GM23338 (cell line): Measurements from ENCODE around the gene NTNG2. TPM values are rescaled to one million over a fixed set of nuclear protein-coding genes. Genes with fewer than 3 reads are reported as not detected.

Source experiments
- ATAC-seq: fragments of 200-7000 bp; cut with Tn5 transposase; 3 replicates; pipeline ENCODE4 v1.9.1; 2020
- DNase-seq: peaks from one replicate; pipeline ENCODE4 v3.0.0-alpha.2; 2015; ENCODE audit warnings: low spot score
- H2AFZ ChIP-seq: fragments of 200-600 bp; sonication (generic); 2 replicates; pipeline ENCODE4 v1.8.0; 2016; ENCODE audit warnings: antibody characterized with exemption, mild to moderate bottlenecking, moderate library complexity
- H3F3A ChIP-seq: fragments of 200-600 bp; sonication (generic); replicated peaks from 2 replicates; pipeline ENCODE4 v1.8.0; 2017; ENCODE audit warnings: antibody characterized with exemption, mixed run types, low read depth
- H3K27ac ChIP-seq: fragments of 200-600 bp; sonication (generic); 2 replicates; pipeline ENCODE4 v1.6.1; 2016; ENCODE audit warnings: low read depth
- H3K27me3 ChIP-seq: fragments of 200-600 bp; sonication (generic); 2 replicates; pipeline ENCODE4 v1.8.0; 2016; ENCODE audit warnings: mild to moderate bottlenecking, mixed run types, moderate library complexity; ENCODE audit not compliant: insufficient read depth
- H3K36me3 ChIP-seq: fragments of 200-600 bp; sonication (generic); 2 replicates; pipeline ENCODE4 v1.8.0; 2016; ENCODE audit warnings: mild to moderate bottlenecking; ENCODE audit not compliant: insufficient read depth
- H3K4me1 ChIP-seq: fragments of 200-600 bp; sonication (generic); 2 replicates; pipeline ENCODE4 v1.8.0; 2016; ENCODE audit warnings: mild to moderate bottlenecking, moderate library complexity; ENCODE audit not compliant: insufficient read depth
- H3K4me2 ChIP-seq: fragments of 200-600 bp; sonication (generic); 2 replicates; pipeline ENCODE4 v1.7.1; 2017; ENCODE audit warnings: mixed run types
- H3K4me3 ChIP-seq: fragments of 200-600 bp; sonication (generic); 2 replicates; pipeline ENCODE4 v1.6.1; 2016; ENCODE audit warnings: mixed run types
- H3K79me2 ChIP-seq: fragments of 200-600 bp; sonication (generic); replicated peaks from 2 replicates; pipeline ENCODE4 v1.8.0; 2017; ENCODE audit warnings: mild to moderate bottlenecking; ENCODE audit not compliant: insufficient read depth
- H3K9me2 ChIP-seq: fragments of 200-600 bp; sonication (generic); 2 replicates; pipeline ENCODE4 v1.8.0; 2017; ENCODE audit not compliant: insufficient read depth
- H4K20me1 ChIP-seq: fragments of 200-600 bp; sonication (generic); replicated peaks from 2 replicates; pipeline ENCODE4 v1.8.0; 2017; ENCODE audit warnings: mild to moderate bottlenecking; ENCODE audit not compliant: insufficient read depth
- H3K27ac Mint-ChIP-seq: 2 replicates; pipeline ENCODE4 v1.8.0; 2020; ENCODE audit warnings: inconsistent platforms, mild to moderate bottlenecking, moderate library complexity, mixed read lengths
- H3K27me3 Mint-ChIP-seq: 3 replicates; pipeline ENCODE4 v1.8.0; 2022; ENCODE audit warnings: low read depth, mild to moderate bottlenecking, moderate library complexity, mixed read lengths, inconsistent platforms; ENCODE audit not compliant: insufficient read depth, poor library complexity
- H3K36me3 Mint-ChIP-seq: 3 replicates; pipeline ENCODE4 v1.8.0; 2021; ENCODE audit warnings: low read depth, mild to moderate bottlenecking, inconsistent platforms, moderate library complexity, mixed read lengths
- H3K4me1 Mint-ChIP-seq: 3 replicates; pipeline ENCODE4 v1.8.0; 2020; ENCODE audit warnings: mild to moderate bottlenecking, inconsistent platforms, mixed read lengths
- H3K4me3 Mint-ChIP-seq: 3 replicates; pipeline ENCODE4 v1.8.0; 2021; ENCODE audit warnings: moderate library complexity, mild to moderate bottlenecking, inconsistent platforms, mixed read lengths
- H3K9me3 Mint-ChIP-seq: 3 replicates; pipeline ENCODE4 v1.8.0; 2020; ENCODE audit warnings: moderate library complexity, mild to moderate bottlenecking, inconsistent platforms, mixed read lengths
- CTCF ChIP-seq, 2 experiments: fragments of 200-600 bp in 1 of 2; sonication (generic) in 1 of 2; conservative IDR thresholded peaks; 2 replicates each; pipeline versions ENCODE4 v1.5.1 to v1.6.1; 2016 to 2017; ENCODE audit warnings: antibody characterized with exemption in 2 of 2, low read depth in 2 of 2, mild to moderate bottlenecking in 2 of 2, moderate library complexity in 1 of 2
- ETS1 ChIP-seq: IDR thresholded peaks from 2 replicates; pipeline ENCODE4 v1.6.1; 2016; ENCODE audit warnings: antibody characterized with exemption
- EZH2 ChIP-seq: fragments of 200-600 bp; sonication (generic); IDR thresholded peaks from one replicate; pipeline ENCODE4 v1.8.0; 2017; ENCODE audit warnings: antibody characterized with exemption, mild to moderate bottlenecking, low read depth; ENCODE audit not compliant: unreplicated experiment
- EZH2phosphoT487 ChIP-seq: fragments of 200-600 bp; sonication (generic); IDR thresholded peaks from one replicate; pipeline ENCODE4 v1.8.1; 2018; ENCODE audit warnings: antibody characterized with exemption; ENCODE audit not compliant: unreplicated experiment
- JUNB ChIP-seq: IDR thresholded peaks from one replicate; pipeline ENCODE4 v1.6.1; 2016; ENCODE audit warnings: antibody characterized with exemption; ENCODE audit not compliant: unreplicated experiment
- NANOG ChIP-seq: IDR thresholded peaks from 2 replicates; pipeline ENCODE4 v1.6.1; 2016; ENCODE audit warnings: antibody characterized with exemption, borderline replicate concordance
- POLR2AphosphoS5 ChIP-seq: IDR thresholded peaks from 2 replicates; pipeline ENCODE4 v1.6.1; 2016; ENCODE audit warnings: antibody characterized with exemption, low read depth
- REST ChIP-seq: IDR thresholded peaks from one replicate; pipeline ENCODE4 v1.6.1; 2018; ENCODE audit warnings: antibody characterized with exemption; ENCODE audit not compliant: unreplicated experiment
- STAT1 ChIP-seq: IDR thresholded peaks from one replicate; pipeline ENCODE4 v1.6.1; 2016; ENCODE audit warnings: antibody characterized with exemption; ENCODE audit not compliant: unreplicated experiment
- ZNF114 ChIP-seq: fragments of 250-450 bp; sonication (Bioruptor Pico); IDR thresholded peaks from 2 replicates; pipeline ENCODE4 v1.5.0; 2020; ENCODE audit warnings: mild to moderate bottlenecking, moderate library complexity
- ZNF331 ChIP-seq: fragments of 250-450 bp; sonication (Bioruptor Pico); IDR thresholded peaks from 2 replicates; pipeline ENCODE4 v1.5.0; 2020; ENCODE audit warnings: low read depth, mild to moderate bottlenecking, moderate library complexity
- polyA plus RNA-seq: library from polyadenylated mRNA; unstranded; fragments of >200 nt; fragmentation: Nextera tagmentation; extraction: Ambion mirVana; gene quantifications from 2 replicates; pipeline ENCODE4 v1.2.1, GENCODE V29; 2016
- total RNA-seq: library from RNA; depleted of rRNA; stranded (reverse); fragments of >200 nt; shearing (Covaris generic); gene quantifications from 2 replicates; pipeline ENCODE4 v1.2.3, GENCODE V29; 2014

Gene NTNG2
- total and polyA plus RNA-seq, 2 experiments from 2014 or later, result 0.99 to 1.7 TPM

- peaks cover 67% of the 10 kb centered on the region for H3K36me3 Mint-ChIP-seq
- peaks cover 2% of the 10 kb centered on the region for H3K27me3 Mint-ChIP-seq
- Histone ChIP-seq H4K20me1 (peaks cover 7% of the 10 kb centered on the region), H3F3A (0 out of 2 replicates have a peak, but pooled peaks cover 2% of the 10 kb centered on the region), H3K36me3 (peaks cover 66% of the 10 kb centered on the region), H3K27ac (no peak overlapping the region), H3K4me2 (no peak overlapping the region), H3K79me2 (no peaks in the 10 kb centered on the region), H3K9me2 (no peaks in the 10 kb centered on the region), H3K4me3 (no peak overlapping the region), H3K27me3 (no peaks in the 10 kb centered on the region), H2AFZ (no peak overlapping the region), H3K4me1 (no peaks in the 10 kb centered on the region)
- DNase-seq (no peak), ATAC-seq (no peak)
- no peak overlapping the region for H3K27ac Mint-ChIP-seq
- H3K4me3 Mint-ChIP-seq, result no peak overlapping the region
- H3K9me3 Mint-ChIP-seq, result no peaks in the 10 kb centered on the region
- TF ChIP-seq REST (no peak), CTCF (conservative IDR thresholded peaks at IDR 0.05; ENCODE audit: low read depth in 2 of 2) (no peak), POLR2AphosphoS5 (no peak), ETS1 (no peak), EZH2phosphoT487 (no peak), EZH2 (no peak), NANOG (no peak), ZNF331 (no peak)
- H3K4me1 Mint-ChIP-seq, result no peaks in the 10 kb centered on the region
These were observed 122.0 kb downstream of the NTNG2 start for GRCh38 chr9:132283863-132284262.

- Histone ChIP-seq H3F3A (0 out of 2 replicates have a peak, but pooled peaks cover 2% of the 10 kb centered on the region), H3K27ac (no peak overlapping the region), H3K9me2 (no peaks in the 10 kb centered on the region), H4K20me1 (peaks cover 22% of the 10 kb centered on the region), H2AFZ (no peak overlapping the region), H3K79me2 (peaks cover 2% of the 10 kb centered on the region; the same call in 1 of the 2 replicates), H3K4me3 (no peak overlapping the region), H3K4me1 (no peaks in the 10 kb centered on the region), H3K36me3 (peaks cover 46% of the 10 kb centered on the region), H3K4me2 (no peak overlapping the region), H3K27me3 (no peaks in the 10 kb centered on the region)
- H3K27me3 Mint-ChIP-seq, result peaks cover 2% of the 10 kb centered on the region
- ATAC-seq (no peak), DNase-seq (no peak)
- H3K36me3 Mint-ChIP-seq, result peaks cover 47% of the 10 kb centered on the region
- H3K9me3 Mint-ChIP-seq, result no peaks in the 10 kb centered on the region
- no peaks in the 10 kb centered on the region; the same call in 2 of the 3 replicates for H3K4me1 Mint-ChIP-seq
- no peak overlapping the region for H3K4me3 Mint-ChIP-seq
- H3K27ac Mint-ChIP-seq, result no peak overlapping the region
- no peak for TF ChIP-seq JUNB
- TF ChIP-seq ZNF114 (CRISPR knock-in tag), result no peak
- no peak for TF ChIP-seq STAT1
- TF ChIP-seq NANOG, result no peak
- no peak for TF ChIP-seq REST
- TF ChIP-seq CTCF (conservative IDR thresholded peaks at IDR 0.05; ENCODE audit: low read depth in 2 of 2), result no peak
These were observed 125.5 kb downstream of the NTNG2 start for GRCh38 chr9:132287256-132287760.
